K562 (cell line): ENCODE results near the gene RALGPS1. TPM values are rescaled to one million over a fixed set of nuclear protein-coding genes. Genes with fewer than 3 reads are reported as not detected.

Experiments
- ATAC-seq: fragments of 200-7000 bp; cut with Tn5 transposase; 3 replicates; pipeline ENCODE4 v1.9.1; 2020; ENCODE audit warnings: moderate library complexity
- BruUV-seq: library from RNA; stranded (reverse); fragments of 400-500 nt; replicated peaks from 2 replicates; lab custom pipeline; 2021; lab: Mats Ljungman, UMichigan
- CTCF ChIA-PET: fragments of 300-600 bp; formaldehyde crosslinking; extraction: SDS; loops from one replicate; lab custom pipeline; 2021; ENCODE audit warnings: low intra/inter-chr PET ratio; lab: Yijun Ruan, JAX
- POLR2A ChIA-PET: fragments of 300-600, 350-650 bp; sonication (Branson Sonifier 250); formaldehyde crosslinking; extraction: SDS; loops from one replicate; lab custom pipeline; 2021; ENCODE audit warnings: antibody characterized with exemption, inconsistent platforms; lab: Yijun Ruan, JAX
- DNase-seq, 4 experiments: peaks; one replicate each; pipeline versions ENCODE4 v3.0.0 to v3.0.0-alpha.2; 2011 to 2018; ENCODE audit warnings: low spot score in 3 of 4, mixed read lengths in 3 of 4; ENCODE audit errors: extremely low read depth in 1 of 4
- FAIRE-seq: peaks from 2 replicates; lab custom pipeline; 2011; peaks lifted over from hg19 to GRCh38; lab: Jason Lieb, UNC
- H2AFZ ChIP-seq: 2 replicates; pipeline ENCODE4 v1.6.0; 2011; ENCODE audit warnings: low read depth, low read length, control low read depth, inconsistent platforms
- H3K27ac ChIP-seq: fragments of 200-600 bp; 3 replicates; pipeline ENCODE4 v1.8.0; 2011; ENCODE audit warnings: low read depth, mild to moderate bottlenecking, control low read depth, inconsistent platforms, low read length, moderate library complexity, mixed read lengths; ENCODE audit errors: extremely low read depth
- H3K27me3 ChIP-seq, 2 experiments: fragments of 300-600 bp in 1 of 2; 2 replicates in 1 of 2; 3 replicates in 1 of 2; pipeline versions ENCODE4 v1.6.0 to v1.8.0; 2011; ENCODE audit warnings: inconsistent platforms in 2 of 2, low read length in 2 of 2, mild to moderate bottlenecking in 1 of 2, mixed read lengths in 1 of 2, moderate library complexity in 1 of 2; ENCODE audit not compliant: control insufficient read depth in 2 of 2, insufficient read depth in 2 of 2
- H3K36me3 ChIP-seq: fragments of 300-600 bp; 3 replicates; pipeline ENCODE4 v1.8.0; 2011; ENCODE audit warnings: mild to moderate bottlenecking, low read length, inconsistent platforms; ENCODE audit not compliant: control insufficient read depth, insufficient read depth
- H3K4me1 ChIP-seq, 2 experiments: fragments of 200-600 bp in 1 of 2; replicated peaks in 1 of 2; 2 replicates in 1 of 2; 3 replicates in 1 of 2; pipeline versions ENCODE4 v1.5.1 to v1.8.0; 2011; ENCODE audit warnings: inconsistent platforms in 2 of 2, low read length in 2 of 2, mild to moderate bottlenecking in 1 of 2, mixed read lengths in 1 of 2, moderate library complexity in 1 of 2; ENCODE audit not compliant: control insufficient read depth in 2 of 2, insufficient read depth in 2 of 2
- H3K4me2 ChIP-seq: 2 replicates; pipeline ENCODE4 v1.6.1; 2011; ENCODE audit warnings: low read length, control low read depth, inconsistent platforms, mixed read lengths; ENCODE audit not compliant: insufficient read depth
- H3K4me3 ChIP-seq: fragments of 200-600 bp; sonication (generic), shearing (Covaris generic); 2 replicates; pipeline ENCODE4 v1.5.1; 2016; ENCODE audit warnings: control low read depth, inconsistent platforms
- H3K79me2 ChIP-seq: fragments of 200-600 bp; 3 replicates; pipeline ENCODE4 v1.8.0; 2011; ENCODE audit warnings: low read length, inconsistent platforms; ENCODE audit not compliant: control insufficient read depth, insufficient read depth
- H3K9ac ChIP-seq, 2 experiments: 2 replicates each; pipeline versions ENCODE4 v1.6.0 to v1.6.1; 2011; ENCODE audit warnings: low read depth in 2 of 2, low read length in 2 of 2, control low read depth in 1 of 2, inconsistent platforms in 1 of 2, mild to moderate bottlenecking in 1 of 2, mixed read lengths in 1 of 2; ENCODE audit not compliant: insufficient read depth in 1 of 2
- H3K9me1 ChIP-seq: one replicate; pipeline ENCODE4 v1.6.0; 2011; ENCODE audit warnings: inconsistent platforms, mild to moderate bottlenecking, low read length, moderate library complexity; ENCODE audit not compliant: control insufficient read depth, insufficient read depth
- H3K9me3 ChIP-seq: replicated peaks from 2 replicates; pipeline ENCODE4 v1.5.1; 2011; ENCODE audit warnings: low read depth, low read length, inconsistent platforms; ENCODE audit not compliant: control insufficient read depth, insufficient read depth
- H4K20me1 ChIP-seq: replicated peaks from 2 replicates; pipeline ENCODE4 v1.6.1; 2011; ENCODE audit warnings: low read length, inconsistent platforms, mixed read lengths; ENCODE audit not compliant: control insufficient read depth, insufficient read depth
- GTF2B ChIP-seq: IDR thresholded peaks from 2 replicates; pipeline ENCODE4 v1.6.1; 2011; ENCODE audit not compliant: insufficient read length; ENCODE audit errors: extremely low read depth
- GTF2F1 ChIP-seq: IDR thresholded peaks from 2 replicates; pipeline ENCODE4 v1.6.1; 2011; ENCODE audit warnings: low read depth, low read length, improper control_type of control experiment
- HEY1 ChIP-seq: fragments of 250-450 bp; sonication (Bioruptor Pico); IDR thresholded peaks from 2 replicates; pipeline ENCODE4 v1.5.0; 2020; ENCODE audit warnings: mild to moderate bottlenecking, moderate library complexity, borderline replicate concordance
- KDM1A ChIP-seq, 2 experiments: fragments of 450-650 bp; IDR thresholded peaks; 2 replicates each; pipeline ENCODE4 v1.6.1; 2016; ENCODE audit warnings: mild to moderate bottlenecking in 2 of 2
- KHSRP ChIP-seq: fragments of 450-650 bp; IDR thresholded peaks from 2 replicates; pipeline ENCODE4 v1.6.1; 2017
- MYNN ChIP-seq, 2 experiments: sonication (generic); formaldehyde crosslinking in 1 of 2; IDR thresholded peaks; 2 replicates each; pipeline versions ENCODE4 v1.5.0 to v1.6.1; 2016 to 2020; ENCODE audit warnings: antibody characterized with exemption in 1 of 2, missing genetic modification reagents in 1 of 2
- PHF21A ChIP-seq: fragments of 450-650 bp; IDR thresholded peaks from 2 replicates; pipeline ENCODE4 v1.6.1; 2017; ENCODE audit warnings: low read depth, borderline replicate concordance
- POU5F1 ChIP-seq: fragments of 150-350 bp; IDR thresholded peaks from 2 replicates; pipeline ENCODE4 v1.6.1; 2014; ENCODE audit warnings: borderline replicate concordance, low read length, low read depth, mild to moderate bottlenecking; ENCODE audit not compliant: partially characterized antibody
- SNRNP70 ChIP-seq: fragments of 200-400 bp; formaldehyde crosslinking; optimal IDR thresholded peaks from 2 replicates; pipeline ENCODE3; 2017; ENCODE audit warnings: low read depth, low read length
- TEAD2 ChIP-seq: fragments of 450-650 bp; IDR thresholded peaks from 2 replicates; pipeline ENCODE4 v1.6.1; 2016; ENCODE audit warnings: missing genetic modification characterization, control low read depth, missing compliant biosample characterization
- ZNF134 ChIP-seq: fragments of 250-450 bp; sonication (Bioruptor Pico); conservative IDR thresholded peaks from 2 replicates; pipeline ENCODE4 v1.4.0; 2020
- ZNF212 ChIP-seq: fragments of 450-650 bp; formaldehyde crosslinking; IDR thresholded peaks from 2 replicates; pipeline ENCODE4 v1.4.0; 2020; ENCODE audit warnings: mild to moderate bottlenecking
- ZNF253 ChIP-seq: fragments of 250-450 bp; sonication (Bioruptor Pico); conservative IDR thresholded peaks from 2 replicates; pipeline ENCODE4 v1.6.1; 2021; ENCODE audit warnings: mild to moderate bottlenecking
- ZNF324 ChIP-seq: fragments of 250-450 bp; sonication (Bioruptor Pico); IDR thresholded peaks from 2 replicates; pipeline ENCODE4 v1.4.0; 2020; ENCODE audit warnings: mild to moderate bottlenecking
- ZNF75A ChIP-seq: fragments of 450-650 bp; formaldehyde crosslinking; IDR thresholded peaks from 2 replicates; pipeline ENCODE4 v1.4.0; 2020; ENCODE audit warnings: mild to moderate bottlenecking
- WGBS: fragments of 100-300 bp; shearing (Covaris generic); methylation state at CpG from one replicate; pipeline ENCODE4 v1.1.6; 2016; ENCODE audit warnings: low coverage, mixed read lengths; ENCODE audit not compliant: insufficient coverage; ENCODE audit errors: missing lambda C conversion rate; 5-methylcytosine and 5-hydroxymethylcytosine counted together
- in situ Hi-C: fragments of 300-500 bp; cut with MboI; formaldehyde crosslinking; loops from 4 replicates; pipeline ENCODE4 v1.15.0; 2018; ENCODE audit warnings: inconsistent platforms, mixed read lengths
- intact Hi-C: fragments of 100-400 bp; cut with micrococcal nuclease; formaldehyde crosslinking; loops from 2 replicates; pipeline ENCODE4 v1.14.2; 2022
- polyA plus RNA-seq, 8 experiments: library from polyadenylated mRNA; depleted of rRNA in 4 of 8; stranded (reverse) in 5 of 8; unstranded in 3 of 8; fragments of >200 nt; fragmentation: Nextera tagmentation in 2 of 8; fragmentation: Illumina TruSeq in 1 of 8; extraction: Ambion mirVana in 2 of 8; extraction: Trizol in 1 of 8; gene quantifications; 2 replicates each; pipeline versions ENCODE4 v1.2.1 to v1.2.3, GENCODE V29; 2011 to 2014; ENCODE audit warnings: inconsistent platforms in 1 of 8, missing spikeins in 1 of 8
- total RNA-seq, 7 experiments: library from RNA; depleted of rRNA in 6 of 7; stranded (reverse); fragments of >200 nt in 6 of 7; fragmentation: Illumina TruSeq in 2 of 7; extraction: Trizol in 2 of 7; gene quantifications; 2 replicates each; pipeline versions ENCODE4 v1.2.1 to v1.2.3, GENCODE V29; 2011 to 2021; ENCODE audit warnings: low replicate concordance in 1 of 7

The RALGPS1 gene
- total and polyA plus RNA-seq, 9 of the 15 experiments (the other 6 are each of a cell fraction or from before 2014, with no cell fraction given) = 0.04 to 2.6 (median 1.5) TPM

GRCh38 chr9:127177665-127178265, 263.2 kb downstream of the RALGPS1 start:
- no peak for DNase-seq
- Histone ChIP-seq H3K4me1 (no peaks in the 10 kb centered on the region), H3K79me2 (no peaks in the 10 kb centered on the region), H3K9ac (no peak overlapping the region), H3K4me2 (no peak overlapping the region), H3K27ac (no peak overlapping the region), H4K20me1 (no peaks in the 10 kb centered on the region; the same call in 1 of the 2 replicates), H3K36me3 (no peaks in the 10 kb centered on the region), H3K9me3 (no peaks in the 10 kb centered on the region), H3K4me3 (no peak overlapping the region), H2AFZ (no peak overlapping the region), H3K9me1 (no peaks in the 10 kb centered on the region), H3K27me3 (peaks cover 0 to 10% of the 10 kb centered on the region in 2 experiments; a peak in 1 of 5 replicates)
- ChIA-PET CTCF (no interaction called here), POLR2A (no interaction called here)
- in situ Hi-C loops = no loop called here
- no peak for ATAC-seq
- intact Hi-C loops = no loop called here
- WGBS = 9% methylated on average over 3 of the region's 3 CpGs
- no TSS peak for BruUV-seq
- no peak for TF ChIP-seq ZNF75A
- TF ChIP-seq ZNF253 (CRISPR knock-in tag) = no peak
- TF ChIP-seq POU5F1 = no peak
- TF ChIP-seq GTF2B = no peak
- TF ChIP-seq SNRNP70 = no peak
- TF ChIP-seq KHSRP = no peak
- no peak for TF ChIP-seq MYNN (IDR thresholded peaks at IDR 0.05)
- no peak for TF ChIP-seq MYNN (CRISPR knock-in tag; IDR thresholded peaks at IDR 0.05)
- no peak for TF ChIP-seq ZNF324 (CRISPR knock-in tag)
- no peak for TF ChIP-seq GTF2F1
- no peak for TF ChIP-seq HEY1 (CRISPR knock-in tag)
- no peak for TF ChIP-seq ZNF212 (CRISPR knock-in tag)
- TF ChIP-seq TEAD2 (tag) = no peak
- no peak for TF ChIP-seq ZNF134 (CRISPR knock-in tag)
- no peak for TF ChIP-seq PHF21A
- no peak for TF ChIP-seq KDM1A (IDR thresholded peaks at IDR 0.05)
- no peak for FAIRE-seq
